ENCODE data around the gene C2orf76.
"Not testable (repeated sequence)": the region's sequence is repeated elsewhere in the genome, so short reads cannot be mapped to it uniquely, and the experiment has no call there.

Gene C2orf76

GRCh38 chr2:119377294-119377992, 10.8 kb upstream of the C2orf76 start:
- TF ChIP-seq CTCF (IDR thresholded peaks at IDR 0.05; ENCODE audit: insufficient read depth, low read depth, low read length, missing control alignments), result no peak
- H3K4me3 ChIP-seq (ENCODE audit: low read depth, low read length), result no peak overlapping the region
- no peak for DNase-seq (ENCODE audit: low read depth)

GRCh38 chr2:119376810-119377209, 10.2 kb upstream of the C2orf76 start:
- DNase-seq (ENCODE audit: low read depth), result no peak
- no peak overlapping the region for H3K4me3 ChIP-seq (ENCODE audit: low read depth, low read length)
- no peak for TF ChIP-seq CTCF (IDR thresholded peaks at IDR 0.05; ENCODE audit: insufficient read depth, low read depth, low read length, missing control alignments)

- not testable (repeated sequence) for DNase-seq (ENCODE audit: low read depth); H3K4me3 ChIP-seq (ENCODE audit: low read depth, low read length)
These were observed 9.8 kb upstream of the C2orf76 start for GRCh38 chr2:119376406-119376805.

GRCh38 chr2:119373907-119374745, 7.5 kb upstream of the C2orf76 start:
- not testable (repeated sequence) for H3K4me3 ChIP-seq (ENCODE audit: low read depth, low read length); DNase-seq (ENCODE audit: low read depth)

GRCh38 chr2:119372778-119373568, 6.3 kb upstream of the C2orf76 start:
- H3K4me3 ChIP-seq (ENCODE audit: low read depth, low read length), result no peak overlapping the region
- DNase-seq (ENCODE audit: low read depth), result no peak
- no peak for TF ChIP-seq CTCF (IDR thresholded peaks at IDR 0.05; ENCODE audit: insufficient read depth, low read depth, low read length, missing control alignments)

GRCh38 chr2:119371111-119371510, 4.5 kb upstream of the C2orf76 start:
- H3K4me3 ChIP-seq (ENCODE audit: low read depth, low read length), result no peak overlapping the region
- no peak for DNase-seq (ENCODE audit: low read depth)
- TF ChIP-seq CTCF (IDR thresholded peaks at IDR 0.05; ENCODE audit: insufficient read depth, low read depth, low read length, missing control alignments), result no peak

GRCh38 chr2:119369845-119370244, 3.2 kb upstream of the C2orf76 start:
- no peak overlapping the region for H3K4me3 ChIP-seq (ENCODE audit: low read depth, low read length)
- TF ChIP-seq CTCF (IDR thresholded peaks at IDR 0.05; ENCODE audit: insufficient read depth, low read depth, low read length, missing control alignments), result no peak
- no peak for DNase-seq (ENCODE audit: low read depth)
